Activated T-cell treated with anti-CD3 and anti-CD28 coated beads, Interleukin-2, amount 50 U/mL, for 1 hour (primary cell): ENCODE measurements around the gene GDF7.

Experiments
- DNase-seq: peaks from one replicate; pipeline ENCODE4 v3.0.0-alpha.2; 2020

Gene GDF7

DNA sequence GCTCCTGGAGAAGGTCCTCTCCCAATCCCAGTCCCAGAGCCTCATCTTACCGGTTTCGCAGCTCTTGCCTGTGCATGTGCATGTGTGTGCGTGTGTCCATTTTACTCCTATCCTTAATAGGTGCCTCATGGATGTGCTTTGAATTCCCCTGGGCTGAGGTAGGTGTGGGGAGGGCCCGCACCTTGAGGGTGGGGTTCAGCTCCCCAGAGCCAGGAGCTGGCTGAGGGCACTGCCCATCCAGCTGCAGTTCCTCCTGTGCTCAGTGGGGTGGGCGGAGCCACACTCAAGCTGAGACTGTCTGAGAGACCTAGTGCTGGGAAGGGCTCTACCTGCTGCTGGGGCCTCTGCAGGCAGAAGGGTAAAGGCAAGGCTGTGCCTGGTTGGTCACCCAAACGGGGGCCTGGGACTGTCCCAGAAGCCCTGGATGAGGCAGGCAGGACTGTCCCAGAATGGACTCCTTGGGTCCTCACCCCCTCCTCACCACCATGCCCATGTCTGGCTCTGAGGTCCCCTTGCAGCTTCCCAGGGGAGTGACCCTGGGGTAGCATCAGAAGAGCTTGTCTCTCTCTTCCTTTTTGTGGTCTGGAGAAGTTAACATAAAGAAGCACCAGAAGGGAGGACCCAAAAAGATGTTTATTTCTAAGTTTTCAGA lies 8.9 kb downstream of the GDF7 start:
- DNase-seq = no peak

GRCh38 chr2:20676353-20677215 lies 9.6 kb downstream of the GDF7 start:
- DNase-seq = no peak

DNA sequence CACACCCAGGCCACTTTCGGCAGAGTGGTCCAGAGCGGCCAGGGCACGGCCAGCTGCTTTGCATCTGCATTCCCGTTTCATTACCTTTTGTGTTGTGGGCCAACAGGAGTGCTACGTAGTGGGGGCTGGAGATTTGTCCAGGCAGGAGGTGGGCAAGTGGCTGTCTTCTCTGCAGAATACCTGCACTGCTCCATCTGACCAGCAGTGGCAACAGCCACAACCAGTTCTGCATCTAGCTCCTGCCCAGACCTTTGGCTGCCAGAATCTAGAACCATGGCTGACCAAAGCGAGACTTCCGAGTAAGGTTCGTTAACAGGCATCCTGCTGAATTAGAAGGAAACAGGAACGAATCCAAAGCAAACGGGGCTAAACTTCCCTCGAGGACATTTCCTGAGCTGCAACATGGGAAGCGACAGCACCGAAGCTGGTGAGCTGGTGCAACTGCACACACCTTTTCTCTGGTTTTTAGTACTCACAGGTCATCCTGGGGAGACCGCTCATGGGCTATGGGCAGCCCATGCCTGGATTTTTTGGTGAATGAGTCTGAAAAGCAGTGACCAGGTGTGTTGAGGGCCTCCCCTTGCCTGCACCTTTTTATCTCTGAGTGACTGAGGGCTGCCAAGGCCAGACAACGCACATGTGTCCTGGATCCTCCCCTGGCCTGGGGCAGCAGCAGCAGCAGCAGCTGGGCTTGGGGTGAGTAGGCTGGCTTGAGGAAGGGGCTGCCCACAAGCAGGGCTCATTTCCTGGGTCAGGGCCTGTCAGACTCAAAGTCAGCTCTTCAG lies 10.5 kb downstream of the GDF7 start:
- no peak for DNase-seq

DNA sequence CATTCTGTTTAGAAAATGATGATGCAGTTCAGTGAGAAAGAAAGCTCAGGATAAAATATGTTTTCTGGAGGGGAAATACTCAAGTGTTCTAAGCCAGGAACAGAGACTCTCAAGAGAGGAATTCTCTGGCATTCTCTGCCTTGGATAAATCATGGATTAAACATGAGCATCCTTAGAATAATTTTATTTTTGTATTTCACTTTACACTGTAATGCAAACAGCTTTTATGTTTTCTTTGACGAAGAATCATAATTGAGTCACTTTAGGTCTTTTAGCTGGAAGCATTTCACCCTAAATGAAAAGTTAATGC lies 11.1 kb downstream of the GDF7 start:
- no peak for DNase-seq

DNA sequence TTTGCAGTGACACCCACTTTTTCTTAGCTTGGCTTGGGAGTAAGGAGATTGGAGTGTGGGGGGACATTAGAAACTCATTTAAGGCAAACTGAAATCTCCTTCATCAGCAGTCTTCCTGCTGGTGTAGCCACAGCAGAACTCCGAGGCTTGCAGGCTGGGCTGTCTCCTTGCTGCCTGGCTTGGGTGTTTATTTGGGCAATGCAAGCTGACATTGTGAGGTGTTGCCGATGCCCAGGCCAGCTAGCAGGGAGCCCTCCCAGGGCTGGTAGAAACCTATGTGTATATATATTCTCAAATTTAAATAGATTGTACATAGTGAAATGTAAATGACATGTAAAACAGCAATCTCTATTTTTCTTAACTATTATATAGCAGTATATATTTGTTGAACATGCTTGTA lies 11.8 kb downstream of the GDF7 start:
- no peak for DNase-seq

GRCh38 chr2:20680744-20681375 lies 13.9 kb downstream of the GDF7 start:
- no peak for DNase-seq

GRCh38 chr2:20682167-20682920 lies 15.4 kb downstream of the GDF7 start:
- DNase-seq = no peak

GRCh38 chr2:20684581-20685063 lies 17.7 kb downstream of the GDF7 start:
- no peak for DNase-seq

DNA sequence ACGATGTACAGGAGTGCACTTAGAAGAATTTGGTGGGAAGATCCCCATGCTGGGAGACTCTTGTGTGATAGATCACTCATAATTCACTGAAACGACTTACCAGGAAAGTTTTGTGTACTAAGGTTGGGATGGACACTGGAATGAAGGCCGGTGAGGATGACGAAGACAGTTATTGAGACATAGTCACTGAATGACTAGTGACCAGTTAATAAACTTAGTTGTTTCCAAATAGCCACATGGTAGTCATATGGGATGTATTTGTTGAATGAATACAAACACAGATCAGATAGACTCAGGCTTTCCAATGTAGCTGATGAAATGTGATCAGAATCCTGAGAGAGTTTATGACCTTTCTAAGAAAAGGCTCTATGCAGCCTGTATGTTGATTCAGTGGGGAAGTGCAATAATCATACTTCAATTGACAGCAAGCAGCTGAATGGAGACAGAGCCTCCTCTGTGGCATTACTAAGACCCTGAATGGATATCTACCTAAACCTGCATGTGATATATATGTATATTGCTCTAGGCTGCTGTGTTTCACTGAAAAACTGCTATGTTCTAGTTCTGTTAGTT lies 20.4 kb downstream of the GDF7 start:
- no peak for DNase-seq

DNA sequence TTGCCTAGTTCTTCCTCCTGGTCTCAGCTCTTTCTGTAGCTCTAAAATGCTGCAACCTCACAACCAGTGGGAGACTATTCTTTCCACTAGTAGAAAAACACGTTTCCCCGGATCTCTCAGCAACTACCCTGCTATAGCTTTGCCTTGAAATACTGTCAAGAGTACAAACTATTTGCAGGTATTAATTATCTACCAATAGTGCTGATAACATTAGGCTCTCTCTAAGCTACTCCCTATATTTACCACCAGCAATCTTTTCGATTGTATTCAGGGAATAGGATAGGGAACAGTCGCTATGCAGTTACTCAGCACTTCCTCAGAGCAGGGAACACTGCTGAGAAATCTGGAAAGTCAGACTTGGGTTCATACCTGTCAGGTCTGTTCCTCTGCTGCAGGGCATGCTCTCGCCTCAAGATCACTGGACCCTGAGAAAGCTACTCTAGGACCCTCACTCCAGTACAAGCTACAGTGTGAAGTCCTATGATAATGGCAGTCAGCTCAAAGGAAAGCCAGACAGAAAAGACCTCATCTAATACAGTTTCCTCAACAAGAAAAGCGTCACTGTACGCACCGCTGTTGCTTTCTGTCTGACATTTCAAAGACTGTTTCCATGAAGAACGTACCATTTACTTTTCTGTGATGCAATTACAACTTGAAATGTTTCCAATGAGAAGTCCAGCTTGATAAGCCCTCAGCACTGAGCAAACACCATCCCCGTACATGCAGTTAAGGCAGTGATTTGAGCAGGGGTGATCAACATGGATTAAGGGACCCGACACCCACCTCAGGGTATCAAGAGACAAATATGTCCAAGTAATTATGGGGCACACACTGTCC lies 22.7 kb downstream of the GDF7 start:
- DNase-seq = no peak

DNA sequence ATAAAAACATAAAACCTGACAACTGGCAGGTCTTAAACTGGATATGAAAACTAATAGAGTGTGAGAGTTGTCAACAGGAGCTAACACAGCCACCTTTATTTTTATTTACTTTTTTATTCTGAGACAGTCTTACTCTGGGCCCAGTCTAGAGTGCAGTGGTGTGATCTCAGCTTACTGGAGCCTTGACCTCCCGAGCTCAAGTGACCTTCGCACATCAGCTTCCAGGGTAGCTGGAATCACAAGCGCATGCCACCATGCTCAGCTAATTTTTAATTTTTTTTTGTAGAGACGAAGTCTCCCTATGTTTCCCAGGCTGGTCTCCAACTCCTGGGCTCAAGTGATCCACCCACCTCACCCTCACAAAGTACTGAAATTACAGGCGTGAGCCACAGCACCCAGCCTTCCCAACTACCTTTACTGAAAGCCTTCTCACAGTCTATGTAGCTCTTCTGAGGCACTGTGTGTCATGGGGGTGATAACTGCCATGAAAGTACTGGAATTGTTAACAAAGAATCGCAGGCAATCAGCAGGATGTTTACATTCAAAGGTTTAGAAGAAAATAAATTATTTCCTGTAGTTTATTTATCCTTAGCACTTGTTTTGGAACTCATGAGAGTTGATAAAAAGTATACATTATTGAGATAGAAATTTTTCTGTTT lies 24.3 kb downstream of the GDF7 start:
- no peak for DNase-seq

- no peak for DNase-seq
Observed at GRCh38 chr2:20692081-20692480, 25.1 kb downstream of the GDF7 start.

DNA sequence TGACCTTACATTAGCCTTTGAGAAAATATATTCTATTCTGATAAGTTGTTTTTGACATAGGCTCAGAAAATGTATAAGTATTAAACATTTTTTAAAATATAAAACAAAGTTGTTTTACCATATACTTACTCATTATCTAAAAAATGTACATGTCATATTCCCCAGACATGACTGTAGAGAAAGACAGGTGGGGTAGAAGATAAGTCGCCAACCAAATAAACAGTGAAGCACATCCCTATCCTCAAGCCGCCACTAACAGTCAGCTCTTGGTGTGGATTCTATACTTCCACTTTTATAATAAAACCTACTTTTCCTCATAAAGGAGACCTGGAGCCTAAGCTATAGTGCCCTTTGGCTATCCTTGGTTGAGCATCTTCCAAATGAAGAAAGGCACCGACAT lies 26.4 kb downstream of the GDF7 start:
- no peak for DNase-seq

DNA sequence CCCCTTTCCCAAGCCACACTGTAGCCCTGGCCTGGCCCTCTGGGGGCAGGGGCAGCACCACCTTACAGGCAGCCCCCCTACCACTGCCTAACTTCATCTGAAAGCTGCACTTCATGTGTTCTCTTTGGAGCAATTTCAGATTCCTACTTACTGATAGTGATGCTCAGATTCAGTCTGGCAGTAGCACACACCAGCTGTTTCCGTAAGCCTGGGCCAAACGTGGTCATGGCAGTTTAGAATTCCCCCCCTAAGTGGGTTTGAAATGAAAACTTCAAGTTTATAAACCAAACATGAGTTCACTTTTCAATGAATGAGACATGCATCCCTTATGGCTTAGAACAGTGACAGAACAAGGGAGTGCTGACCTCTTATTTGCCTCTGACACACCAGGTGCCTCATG lies 29.4 kb downstream of the GDF7 start:
- DNase-seq = no peak

- DNase-seq = no peak
Observed at GRCh38 chr2:20697322-20697934, 30.5 kb downstream of the GDF7 start.

DNA sequence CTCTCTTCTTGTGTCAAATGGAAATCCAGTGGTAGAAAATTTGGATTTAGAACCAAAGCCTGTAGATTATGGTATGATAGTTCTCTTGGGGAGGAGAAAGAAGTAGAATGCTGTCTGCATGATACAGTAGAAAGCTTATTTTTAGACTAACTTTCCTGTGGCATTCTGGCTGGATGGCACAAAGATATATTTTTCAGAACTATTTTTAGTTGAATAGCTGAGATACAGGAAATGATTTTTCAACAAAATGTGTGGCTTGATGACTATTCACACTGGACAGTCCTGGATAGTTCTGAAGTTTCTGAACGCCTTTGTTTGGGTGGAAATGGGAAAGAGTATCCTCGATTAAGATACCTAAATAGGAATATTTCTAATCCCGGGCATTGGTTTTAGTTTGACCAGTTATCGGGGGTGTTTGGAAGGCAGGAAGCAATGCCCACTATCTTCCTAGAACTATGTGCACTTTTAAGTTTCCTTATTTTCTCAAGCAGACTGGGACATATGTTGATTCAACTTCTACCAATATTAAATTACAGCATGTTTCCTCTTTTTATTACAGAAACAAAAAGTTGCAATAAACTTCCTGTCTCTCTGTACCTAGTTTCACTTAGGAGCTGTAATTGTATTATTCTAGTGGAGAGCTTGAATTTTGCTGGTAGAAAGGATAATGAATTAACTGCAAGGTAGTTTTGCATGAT lies 32.1 kb downstream of the GDF7 start:
- DNase-seq = no peak

DNA sequence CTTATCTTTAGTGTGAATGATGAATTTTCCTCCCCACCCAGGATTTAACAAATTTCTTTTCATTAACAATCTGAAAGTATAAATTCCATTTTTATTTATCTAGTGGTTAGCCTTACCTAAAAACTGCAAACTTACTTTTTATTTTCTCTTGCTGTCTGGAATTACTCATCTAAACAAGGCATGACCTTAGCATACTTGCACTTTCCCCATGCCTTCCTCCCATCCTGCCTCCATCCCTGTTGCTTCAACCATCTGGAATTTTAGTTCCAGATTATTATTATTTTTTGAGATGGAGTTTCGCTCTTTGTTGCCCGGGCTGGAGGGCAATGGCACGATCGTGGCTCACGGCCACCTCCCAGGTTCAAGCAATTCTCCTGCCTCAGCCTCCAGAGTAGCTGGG lies 35.6 kb downstream of the GDF7 start:
- no peak for DNase-seq

DNA sequence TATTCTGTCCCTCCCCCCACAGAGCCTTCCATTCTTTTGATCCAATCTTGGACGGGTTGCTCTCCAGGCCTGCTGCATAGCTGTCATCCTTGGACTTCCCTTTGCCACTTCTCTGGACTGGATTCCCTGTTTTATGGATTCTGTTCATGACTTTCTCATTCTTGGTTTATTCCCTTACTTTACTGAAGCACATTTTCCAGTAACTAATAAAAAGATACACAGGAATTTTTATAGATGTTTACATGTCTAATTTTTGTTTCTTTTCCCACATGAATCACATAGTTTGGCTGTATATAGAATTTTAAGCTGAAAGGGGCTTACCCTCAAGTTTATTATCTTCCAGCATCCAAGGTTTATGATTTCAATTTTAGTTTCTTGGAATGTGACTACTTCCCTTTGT lies 37.9 kb downstream of the GDF7 start:
- no peak for DNase-seq

GRCh38 chr2:20706217-20706616 lies 39.3 kb downstream of the GDF7 start:
- DNase-seq = no peak

DNA sequence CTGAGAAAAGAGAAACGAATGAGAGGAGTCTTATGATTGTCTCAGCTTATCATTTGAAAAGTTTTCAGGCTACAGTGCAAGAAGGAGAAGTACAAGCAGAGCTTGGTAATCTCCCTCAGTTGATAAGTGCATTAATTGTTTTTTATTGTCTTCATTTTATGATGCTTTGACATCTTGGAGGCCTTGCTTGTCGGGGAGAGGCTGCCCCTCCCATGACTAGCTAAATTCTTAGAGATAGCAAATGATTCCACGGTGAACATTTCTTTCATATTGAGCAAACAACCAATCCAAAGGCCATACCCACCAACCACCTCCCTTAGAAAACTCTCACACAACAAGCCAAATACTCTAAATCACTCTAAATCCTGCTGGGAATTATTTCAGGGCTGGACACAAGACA lies 39.8 kb downstream of the GDF7 start:
- no peak for DNase-seq
